ENCODE measurements around the gene USP7. TPM values are rescaled to one million over a fixed set of nuclear protein-coding genes. Genes with fewer than 3 reads are reported as not detected.

The USP7 gene
- total RNA-seq, 4 donors from 2014 or later, result 67.9 to 84.7 (median 73.3) TPM

- WGBS, result 68% methylated on average over 8 of the region's 8 CpGs
- H3K36me3 ChIP-seq, result peaks cover 9 to 89% (median 64%) of the 10 kb centered on the region in 4 donors
- H3K9me3 ChIP-seq, result no peaks in the 10 kb centered on the region
- H3K27ac ChIP-seq (replicated peaks in 1 of 4), result peak overlapping the region in 1 of 4 donors; percentile 33
- no peak overlapping the region for H3K4me3 ChIP-seq
- DNase-seq (ENCODE audit: extremely low spot score), result no peak
- TF ChIP-seq POLR2AphosphoS5 (IDR thresholded peaks at IDR 0.05) (no peak), CTCF (IDR thresholded peaks at IDR 0.05) (no peak), POLR2A (IDR thresholded peaks at IDR 0.05; ENCODE audit: low read depth) (no peak), EP300 (IDR thresholded peaks at IDR 0.05) (no peak)
- intact Hi-C loops (cut with DNase I), result no loop called here
- peaks cover 21 to 45% (median 29%) of the 10 kb centered on the region in 4 donors for H3K4me1 ChIP-seq
- H3K27me3 ChIP-seq, result no peaks in the 10 kb centered on the region
These were observed 111.2 kb downstream of the USP7 start for GRCh38 chr16:8852534-8852933.

GRCh38 chr16:8851761-8852403, 111.8 kb downstream of the USP7 start:
- no peak for DNase-seq (ENCODE audit: extremely low spot score)
- peaks cover 21 to 45% (median 29%) of the 10 kb centered on the region in 4 donors for H3K4me1 ChIP-seq
- H3K27ac ChIP-seq (replicated peaks in 1 of 4), result peak overlapping the region in 1 of 4 donors; percentile 64
- TF ChIP-seq EP300 (IDR thresholded peaks at IDR 0.05) (no peak), POLR2AphosphoS5 (IDR thresholded peaks at IDR 0.05) (no peak), POLR2A (IDR thresholded peaks at IDR 0.05; ENCODE audit: low read depth) (no peak), CTCF (IDR thresholded peaks at IDR 0.05) (no peak)
- peaks cover 9 to 89% (median 66%) of the 10 kb centered on the region in 4 donors for H3K36me3 ChIP-seq
- 89% methylated on average over 8 of the region's 8 CpGs for whole genome bisulfite sequencing
- intact Hi-C loops (cut with DNase I), result no loop called here
- no peak overlapping the region for H3K4me3 ChIP-seq
- no peaks in the 10 kb centered on the region for H3K9me3 ChIP-seq
- no peaks in the 10 kb centered on the region for H3K27me3 ChIP-seq

- no peaks in the 10 kb centered on the region for H3K27me3 ChIP-seq
- H3K27ac ChIP-seq (replicated peaks in 1 of 4), result peak overlapping the region in 3 of 4 donors; percentile 38 to 68 (median 64)
- peaks cover 21 to 36% (median 29%) of the 10 kb centered on the region in 4 donors for H3K4me1 ChIP-seq
- no peak for TF ChIP-seq POLR2A (IDR thresholded peaks at IDR 0.05; ENCODE audit: low read depth)
- TF ChIP-seq EP300 (IDR thresholded peaks at IDR 0.05), result peak; percentile 33
- TF ChIP-seq POLR2AphosphoS5 (IDR thresholded peaks at IDR 0.05), result peak; percentile 54 to 60
- no peak for TF ChIP-seq CTCF (IDR thresholded peaks at IDR 0.05)
- no peaks in the 10 kb centered on the region for H3K9me3 ChIP-seq
- intact Hi-C loops (cut with DNase I), result no loop called here
- peaks cover 9 to 74% (median 54%) of the 10 kb centered on the region in 4 donors for H3K36me3 ChIP-seq
- 50% methylated on average over 11 of the region's 11 CpGs for WGBS
- no peak overlapping the region for H3K4me3 ChIP-seq
- DNase-seq (ENCODE audit: extremely low spot score), result peak; percentile 93
These were observed 113.3 kb downstream of the USP7 start for GRCh38 chr16:8850279-8850885.

GRCh38 chr16:8849411-8850011, 114.2 kb downstream of the USP7 start:
- peaks cover 9 to 65% (median 45%) of the 10 kb centered on the region in 4 donors for H3K36me3 ChIP-seq
- H3K27me3 ChIP-seq, result no peaks in the 10 kb centered on the region
- H3K4me3 ChIP-seq, result no peak overlapping the region
- H3K4me1 ChIP-seq, result peaks cover 21 to 35% (median 29%) of the 10 kb centered on the region in 4 donors
- 82% methylated on average over 19 of the region's 19 CpGs for WGBS
- no peak for DNase-seq (ENCODE audit: extremely low spot score)
- intact Hi-C loops (cut with DNase I), result no loop called here
- no peak for TF ChIP-seq EP300 (IDR thresholded peaks at IDR 0.05)
- TF ChIP-seq POLR2A (IDR thresholded peaks at IDR 0.05; ENCODE audit: low read depth), result no peak
- no peak for TF ChIP-seq POLR2AphosphoS5 (IDR thresholded peaks at IDR 0.05)
- no peak for TF ChIP-seq CTCF (IDR thresholded peaks at IDR 0.05)
- H3K9me3 ChIP-seq, result no peaks in the 10 kb centered on the region
- peak overlapping the region in 2 of 4 donors; percentile 64 to 68 for H3K27ac ChIP-seq (replicated peaks in 1 of 4)

Measured in esophagus muscularis mucosa (tissue), 4 donors.